Ishikawa (cell line): ENCODE data around the gene UPF2.

Source experiments
- EGR1 ChIP-seq: IDR thresholded peaks from 2 replicates; pipeline ENCODE4 v1.6.1; 2012
- EP300 ChIP-seq: IDR thresholded peaks from 2 replicates; pipeline ENCODE4 v1.6.1; 2012; ENCODE audit warnings: borderline replicate concordance
- MAX ChIP-seq: IDR thresholded peaks from 2 replicates; pipeline ENCODE4 v1.6.1; 2012
- RAD21 ChIP-seq: IDR thresholded peaks from 2 replicates; pipeline ENCODE4 v1.6.1; 2012; ENCODE audit warnings: low read depth
- REST ChIP-seq: IDR thresholded peaks from 2 replicates; pipeline ENCODE4 v1.6.1; 2012; ENCODE audit warnings: low read depth, mild to moderate bottlenecking
- TAF1 ChIP-seq: IDR thresholded peaks from 2 replicates; pipeline ENCODE4 v1.6.1; 2012; ENCODE audit warnings: low read depth, mild to moderate bottlenecking
- YY1 ChIP-seq: IDR thresholded peaks from 2 replicates; pipeline ENCODE4 v1.6.1; 2012; ENCODE audit warnings: low read depth

- TF ChIP-seq REST, result no peak
- no peak for TF ChIP-seq YY1
- no peak for TF ChIP-seq TAF1
- no peak for TF ChIP-seq EP300
- no peak for TF ChIP-seq RAD21
- TF ChIP-seq EGR1, result no peak
- TF ChIP-seq MAX, result no peak
Observed at GRCh38 chr10:12062754-12063482, 20.3 kb upstream of the UPF2 start.
